GM18502 (cell line): Measurements from ENCODE around the gene MGMT.

Experiments
- ATAC-seq: cut with Tn5 transposase; IDR thresholded peaks from one replicate; pipeline ENCODE4 v1.9.1; 2021; ENCODE audit warnings: mild to moderate bottlenecking; ENCODE audit not compliant: unreplicated experiment, poor library complexity

Gene MGMT

GRCh38 chr10:129779126-129780111, 312.4 kb downstream of the MGMT start:
- no peak for ATAC-seq

- ATAC-seq = no peak
Observed at GRCh38 chr10:129780198-129780597, 313.2 kb downstream of the MGMT start.

GRCh38 chr10:129780901-129781795, 314.1 kb downstream of the MGMT start:
- ATAC-seq = no peak

GRCh38 chr10:129784291-129784690, 317.2 kb downstream of the MGMT start:
- ATAC-seq = no peak

DNA sequence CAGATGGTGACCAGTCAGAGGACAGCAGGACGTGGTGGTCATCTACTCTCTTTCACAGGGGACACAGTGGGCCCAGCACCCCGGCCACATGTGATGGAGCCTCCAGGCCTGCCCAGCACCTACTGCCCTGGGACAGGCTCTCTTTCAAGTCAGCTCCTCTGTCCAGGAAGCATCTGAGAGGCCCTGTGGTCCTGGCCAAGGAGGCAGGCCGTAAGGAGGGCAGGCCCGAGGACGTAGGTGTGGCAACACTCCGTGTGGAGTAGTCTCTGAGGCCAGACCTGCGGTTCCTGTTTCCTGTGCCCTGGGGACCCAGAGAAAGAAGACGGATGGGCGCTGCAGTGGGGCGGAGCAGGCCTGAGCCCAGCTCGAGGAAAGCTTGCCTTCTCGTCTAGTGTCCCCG, 317.9 kb downstream of the MGMT start:
- ATAC-seq = no peak

DNA sequence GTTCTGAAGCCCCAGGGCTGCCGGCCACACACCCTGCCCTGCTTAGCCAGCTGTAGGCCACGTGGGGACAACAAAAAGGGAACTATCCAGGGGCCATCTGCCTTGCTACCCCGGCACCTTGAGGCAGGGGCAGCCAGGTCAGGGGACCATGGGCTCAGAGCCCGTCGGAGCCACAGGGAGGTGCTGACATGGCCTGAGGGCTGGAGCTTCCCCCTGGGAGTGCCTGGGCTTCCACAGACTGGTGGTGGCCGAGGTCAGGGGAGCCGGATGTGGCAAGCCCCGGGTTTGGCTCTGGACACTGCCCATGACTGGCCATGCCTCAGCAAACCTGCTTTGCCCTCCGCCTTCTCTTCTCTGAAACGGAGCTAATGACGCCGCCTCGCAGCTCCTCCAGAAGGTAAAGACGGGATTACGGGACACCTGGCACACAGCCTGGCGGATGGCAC, 318.5 kb downstream of the MGMT start:
- no peak for ATAC-seq

DNA sequence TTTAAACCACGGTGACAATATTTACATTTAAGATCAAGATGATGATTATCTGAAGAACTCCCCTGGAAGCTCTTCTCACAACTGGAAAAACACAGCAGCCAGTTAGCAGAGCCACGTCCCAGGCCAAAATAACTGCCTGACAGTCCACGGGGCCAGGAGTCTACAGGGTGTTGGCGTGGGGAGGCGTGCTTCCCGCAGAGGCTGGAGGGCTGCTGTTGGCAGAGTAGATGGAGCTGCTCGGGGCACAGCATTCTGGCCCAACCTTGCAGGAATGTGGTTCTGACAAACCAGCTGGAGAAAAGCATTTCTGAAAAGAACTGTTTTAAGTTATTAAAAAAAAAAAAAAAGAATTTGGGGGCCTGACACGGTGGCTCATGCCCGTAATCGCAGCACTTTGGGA, 319.2 kb downstream of the MGMT start:
- ATAC-seq = no peak

- no peak for ATAC-seq
Observed at GRCh38 chr10:129787557-129787956, 320.5 kb downstream of the MGMT start.

GRCh38 chr10:129788215-129788614, 321.2 kb downstream of the MGMT start:
- no peak for ATAC-seq

- no peak for ATAC-seq
Observed at GRCh38 chr10:129790715-129791446, 323.8 kb downstream of the MGMT start.

GRCh38 chr10:129792141-129792540, 325.1 kb downstream of the MGMT start:
- no peak for ATAC-seq

GRCh38 chr10:129792864-129793263, 325.8 kb downstream of the MGMT start:
- no peak for ATAC-seq

DNA sequence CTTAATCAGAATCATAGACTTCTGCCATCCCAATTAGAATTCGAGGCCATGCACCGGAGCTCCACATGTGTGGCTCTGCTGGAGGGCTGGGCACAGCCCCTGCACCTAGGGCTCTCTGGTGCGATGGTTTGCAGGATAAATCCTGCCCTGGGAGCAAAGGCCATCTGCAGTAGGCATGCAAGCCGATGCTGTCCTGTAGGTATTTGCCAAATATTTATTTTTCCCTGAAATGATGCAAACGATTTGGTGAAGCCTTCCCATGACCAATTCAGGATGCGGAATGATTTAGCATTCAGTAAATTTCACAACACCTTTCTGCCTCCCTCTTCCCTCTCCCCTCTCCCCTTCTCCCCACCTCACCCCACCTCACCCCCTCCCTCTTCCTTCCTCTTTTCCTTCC, 326.4 kb downstream of the MGMT start:
- no peak for ATAC-seq

GRCh38 chr10:129793996-129794395, 327.0 kb downstream of the MGMT start:
- no peak for ATAC-seq

DNA sequence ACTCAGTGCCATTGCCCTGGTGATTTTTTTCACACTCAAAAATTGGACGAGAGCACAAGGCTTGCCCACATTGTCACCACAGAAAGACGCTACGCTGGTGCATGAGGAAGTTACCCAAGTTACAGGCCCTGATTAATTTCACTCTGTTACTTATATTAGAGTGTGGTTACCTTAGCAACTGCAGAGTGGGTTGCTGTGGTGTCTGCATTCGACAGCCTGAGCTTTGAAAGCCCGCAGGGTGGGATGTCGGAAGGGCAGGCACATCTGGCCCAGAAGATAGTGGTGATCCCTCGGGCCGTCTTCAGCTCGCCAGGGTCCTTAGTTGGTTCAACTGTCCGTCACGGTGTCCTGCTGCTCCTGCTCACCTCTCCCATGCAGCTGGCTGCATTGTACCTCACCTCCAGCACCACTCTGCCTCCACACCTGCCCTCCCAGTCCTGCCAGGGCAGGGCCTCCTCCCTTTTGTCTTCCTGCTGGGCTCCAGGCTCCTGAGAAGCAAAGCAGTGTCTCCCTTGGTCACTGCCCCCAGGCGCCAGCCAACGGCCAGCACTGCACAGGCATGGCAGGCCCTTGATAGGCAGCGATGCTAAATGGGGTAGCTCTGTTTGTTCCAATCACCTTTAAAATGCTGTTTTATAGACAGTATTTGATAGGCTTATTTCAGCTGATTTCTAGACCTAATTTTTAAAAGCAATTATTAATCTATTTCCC, 329.8 kb downstream of the MGMT start:
- ATAC-seq = no peak

- no peak for ATAC-seq
Observed at GRCh38 chr10:129799942-129800341, 332.9 kb downstream of the MGMT start.

GRCh38 chr10:129800796-129801340, 333.8 kb downstream of the MGMT start:
- no peak for ATAC-seq

DNA sequence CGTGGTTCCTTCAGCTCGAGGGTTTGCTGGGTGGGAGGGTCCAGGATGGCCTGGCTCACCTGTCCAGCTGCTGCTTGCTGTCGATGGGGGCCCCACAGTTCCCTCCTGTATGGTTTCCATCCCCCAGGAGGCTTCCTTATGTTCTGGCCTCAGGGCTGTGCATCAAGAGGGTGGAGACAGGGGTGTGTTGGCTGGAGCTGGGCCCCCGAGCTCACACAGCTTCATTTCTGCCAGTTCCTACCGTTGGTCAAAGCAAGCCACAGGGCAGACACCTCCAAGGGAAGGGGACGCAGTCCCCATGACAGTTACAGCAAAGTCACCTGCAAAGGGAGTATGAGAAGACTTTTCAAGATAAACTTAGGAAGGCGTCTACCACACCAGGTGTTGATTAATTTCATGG, 340.2 kb downstream of the MGMT start:
- ATAC-seq = no peak
